Activated naive CD4-positive, alpha-beta T cell (primary cell): ENCODE measurements around the gene RUNDC3A.
A peak's percentile ranks its signal among the peaks of the same experiment; 100 is the strongest.

ENCODE experiments used
- DNase-seq, 4 experiments: peaks; one replicate each; lab custom pipeline; 2025; lab: John Stamatoyannopoulos, UW

The RUNDC3A gene

GRCh38 chr17:44308320-44308818, at the start of gene RUNDC3A:
RUNDC3A (plus strand) TSS chr17:44308601; CDS start chr17:44308833, 232 bp downstream.
- DNase-seq, result peak; percentile 59 to 82 (median 72)

- DNase-seq, result no peak
Observed at GRCh38 chr17:44258811-44259351, 49.5 kb upstream of the RUNDC3A start.

- no peak for DNase-seq
Observed at GRCh38 chr17:44260296-44260695, 48.1 kb upstream of the RUNDC3A start.

GRCh38 chr17:44262654-44263225, 45.7 kb upstream of the RUNDC3A start:
- no peak for DNase-seq

- no peak for DNase-seq
Observed at GRCh38 chr17:44263345-44263902, 45.0 kb upstream of the RUNDC3A start.

GRCh38 chr17:44266402-44267164, 41.8 kb upstream of the RUNDC3A start:
- no peak for DNase-seq

GRCh38 chr17:44267165-44267455, 41.3 kb upstream of the RUNDC3A start:
- no peak for DNase-seq

- DNase-seq, result no peak
Observed at GRCh38 chr17:44267818-44268490, 40.4 kb upstream of the RUNDC3A start, which contains the start of gene SLC4A1. SLC4A1 (minus strand) TSS chr17:44268135; CDS start chr17:44262866, 5,269 bp downstream.

- no peak for DNase-seq
Observed at GRCh38 chr17:44268709-44269534, 39.5 kb upstream of the RUNDC3A start.

- no peak for DNase-seq
Observed at GRCh38 chr17:44269535-44270240, 38.7 kb upstream of the RUNDC3A start.

GRCh38 chr17:44272321-44272951, 36.0 kb upstream of the RUNDC3A start:
- DNase-seq, result no peak

GRCh38 chr17:44272954-44273353, 35.4 kb upstream of the RUNDC3A start:
- no peak for DNase-seq

- no peak for DNase-seq
Observed at GRCh38 chr17:44273607-44274006, 34.8 kb upstream of the RUNDC3A start.

- no peak for DNase-seq
Observed at GRCh38 chr17:44277976-44278375, 30.4 kb upstream of the RUNDC3A start.

- no peak for DNase-seq
Observed at GRCh38 chr17:44279346-44279665, 29.1 kb upstream of the RUNDC3A start.

GRCh38 chr17:44279666-44280391, 28.6 kb upstream of the RUNDC3A start:
- no peak for DNase-seq

- no peak for DNase-seq
Observed at GRCh38 chr17:44280392-44280937, 27.9 kb upstream of the RUNDC3A start.

GRCh38 chr17:44281570-44281969, 26.8 kb upstream of the RUNDC3A start:
- no peak for DNase-seq

GRCh38 chr17:44282264-44282663, 26.1 kb upstream of the RUNDC3A start:
- DNase-seq, result no peak
